Activated B cell treated with CpG ODN at 0.5 μM for 24 hours (primary cell): ENCODE data around the gene CAPRIN1. TPM values are rescaled to one million over a fixed set of nuclear protein-coding genes. Genes with fewer than 3 reads are reported as not detected.

Source experiments
- ATAC-seq: fragments of 200-7000 bp; cut with Tn5 transposase; one replicate; pipeline ENCODE4 v1.10.0; 2021; ENCODE audit warnings: low read depth, mild to moderate bottlenecking, moderate library complexity
- CTCF ChIA-PET: fragments of 350-600 bp; sonication (Branson Sonifier 250); formaldehyde crosslinking; loops from one replicate; lab custom pipeline; 2021; ENCODE audit warnings: antibody characterized with exemption; lab: Charles Lee
- POLR2A ChIA-PET: fragments of 350-600 bp; sonication (Branson Sonifier 250); formaldehyde crosslinking; loops from one replicate; lab custom pipeline; 2021; ENCODE audit warnings: antibody characterized with exemption; lab: Charles Lee
- DNase-seq: peaks from one replicate; pipeline ENCODE4 v3.0.0; 2022
- H3K27ac Mint-ChIP-seq: one replicate; pipeline ENCODE4 v1.8.0; 2020; ENCODE audit warnings: mixed read lengths
- H3K27me3 Mint-ChIP-seq: one replicate; pipeline ENCODE4 v1.8.0; 2021; ENCODE audit warnings: mixed read lengths
- H3K36me3 Mint-ChIP-seq: one replicate; pipeline ENCODE4 v1.8.0; 2021; ENCODE audit warnings: low read depth, mixed read lengths
- H3K4me1 Mint-ChIP-seq: one replicate; pipeline ENCODE4 v1.8.0; 2021; ENCODE audit warnings: mixed read lengths
- H3K4me3 Mint-ChIP-seq: one replicate; pipeline ENCODE4 v1.8.0; 2020; ENCODE audit warnings: mild to moderate bottlenecking, mixed read lengths
- H3K9me3 Mint-ChIP-seq: one replicate; pipeline ENCODE4 v1.8.0; 2020; ENCODE audit warnings: mixed read lengths
- intact Hi-C: fragments of 100-400 bp; cut with micrococcal nuclease; formaldehyde crosslinking; loops from one replicate; pipeline ENCODE4 v1.15.1; 2024
- total RNA-seq: library from RNA; stranded (reverse); gene quantifications from 2 replicates; pipeline ENCODE4 v1.2.3, GENCODE V29; 2022
- TF ChIP-seq, protein P1 (sequence below): fragments of 200-600 bp; IDR thresholded peaks from one replicate; pipeline ENCODE4 v1.8.0; 2022; ENCODE audit warnings: antibody characterized with exemption, mild to moderate bottlenecking

Gene CAPRIN1
- total RNA-seq, 1 donor from 2014 or later = 158 TPM

DNA sequence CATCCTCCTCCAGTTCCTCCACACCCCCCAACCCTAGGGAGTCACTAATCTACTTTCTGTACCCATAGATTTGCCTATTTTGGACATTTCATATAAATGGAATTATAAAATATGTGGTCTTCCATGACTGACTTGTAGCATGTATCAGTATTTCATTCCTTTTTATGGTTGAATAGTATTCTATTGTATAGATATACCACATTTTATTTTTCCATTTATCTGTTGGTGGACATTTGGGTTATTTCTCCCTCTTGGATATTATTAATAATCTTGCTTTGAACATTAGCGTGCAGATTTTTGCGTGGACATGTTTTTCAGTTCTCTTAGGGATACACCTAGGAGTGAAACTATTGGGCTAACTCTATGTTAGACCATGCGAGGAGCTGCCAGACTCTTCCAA lies 77.3 kb downstream of the CAPRIN1 start:
- CTCF ChIA-PET = no interaction called here
- ATAC-seq (no peak), DNase-seq (no peak)
- H3K9me3 Mint-ChIP-seq = no peaks in the 10 kb centered on the region
- H3K4me1 Mint-ChIP-seq = peaks cover 6% of the 10 kb centered on the region
- no peak overlapping the region for H3K27ac Mint-ChIP-seq
- POLR2A ChIA-PET = interaction anchor here (0.6 kb wide), 1 partner anchor 51 kb away, joined by 3 read pairs; no protein-coding TSS in a partner anchor
- no peak overlapping the region for H3K4me3 Mint-ChIP-seq
- no peaks in the 10 kb centered on the region for H3K27me3 Mint-ChIP-seq
- peaks cover 90% of the 10 kb centered on the region for H3K36me3 Mint-ChIP-seq
- intact Hi-C loops = no loop called here
- TF ChIP-seq, protein P1, sequence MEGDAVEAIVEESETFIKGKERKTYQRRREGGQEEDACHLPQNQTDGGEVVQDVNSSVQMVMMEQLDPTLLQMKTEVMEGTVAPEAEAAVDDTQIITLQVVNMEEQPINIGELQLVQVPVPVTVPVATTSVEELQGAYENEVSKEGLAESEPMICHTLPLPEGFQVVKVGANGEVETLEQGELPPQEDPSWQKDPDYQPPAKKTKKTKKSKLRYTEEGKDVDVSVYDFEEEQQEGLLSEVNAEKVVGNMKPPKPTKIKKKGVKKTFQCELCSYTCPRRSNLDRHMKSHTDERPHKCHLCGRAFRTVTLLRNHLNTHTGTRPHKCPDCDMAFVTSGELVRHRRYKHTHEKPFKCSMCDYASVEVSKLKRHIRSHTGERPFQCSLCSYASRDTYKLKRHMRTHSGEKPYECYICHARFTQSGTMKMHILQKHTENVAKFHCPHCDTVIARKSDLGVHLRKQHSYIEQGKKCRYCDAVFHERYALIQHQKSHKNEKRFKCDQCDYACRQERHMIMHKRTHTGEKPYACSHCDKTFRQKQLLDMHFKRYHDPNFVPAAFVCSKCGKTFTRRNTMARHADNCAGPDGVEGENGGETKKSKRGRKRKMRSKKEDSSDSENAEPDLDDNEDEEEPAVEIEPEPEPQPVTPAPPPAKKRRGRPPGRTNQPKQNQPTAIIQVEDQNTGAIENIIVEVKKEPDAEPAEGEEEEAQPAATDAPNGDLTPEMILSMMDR = no peak

DNA sequence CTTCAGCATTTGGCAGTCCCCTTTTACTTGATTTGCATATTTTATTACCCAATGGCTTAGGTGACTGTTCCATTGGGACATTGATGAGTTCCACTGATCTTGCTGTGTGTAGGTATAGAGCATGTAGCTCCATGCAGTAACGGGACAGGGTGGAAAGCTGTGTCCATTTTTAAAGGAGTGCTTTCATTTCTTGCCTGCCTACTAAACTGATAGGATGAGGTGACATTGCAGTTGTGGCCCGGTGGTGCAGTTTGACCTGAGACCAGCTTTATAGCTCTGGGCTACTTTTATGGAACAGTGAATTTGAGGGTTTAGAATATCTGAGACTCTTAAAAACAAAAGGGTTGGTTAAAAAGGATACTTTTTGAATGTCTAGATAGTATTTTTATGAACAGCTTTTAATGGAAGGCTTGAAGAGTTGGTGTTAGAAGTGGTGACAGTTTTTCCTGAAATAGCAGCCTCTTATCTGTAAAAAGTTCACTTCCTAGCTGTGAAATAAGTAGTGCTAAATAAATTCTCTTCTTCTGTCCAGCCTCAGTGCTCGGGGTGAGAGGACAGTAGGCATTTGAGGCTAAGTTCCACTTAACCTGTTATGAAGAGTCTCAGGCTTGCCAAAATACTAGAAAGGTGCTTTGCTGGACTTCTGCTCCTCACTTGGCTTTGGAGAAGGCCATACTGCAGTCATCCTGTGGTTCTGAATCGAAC lies 80.9 kb downstream of the CAPRIN1 start:
- H3K4me3 Mint-ChIP-seq = no peak overlapping the region
- H3K27ac Mint-ChIP-seq = no peak overlapping the region
- DNase-seq (no peak), ATAC-seq (no peak)
- ChIA-PET POLR2A (interaction anchor here (0.6 kb wide), 1 partner anchor 163 kb away, joined by 3 read pairs; no protein-coding TSS in a partner anchor), CTCF (interaction anchor here (0.7 to 1.2 kb wide), 3 partner anchors 9 to 144 kb away, joined by 3 read pairs; no protein-coding TSS in a partner anchor)
- intact Hi-C loops = no loop called here
- peaks cover 6% of the 10 kb centered on the region for H3K4me1 Mint-ChIP-seq
- no peaks in the 10 kb centered on the region for H3K27me3 Mint-ChIP-seq
- TF ChIP-seq, protein P1 = no peak
- H3K36me3 Mint-ChIP-seq = peaks cover 92% of the 10 kb centered on the region
- H3K9me3 Mint-ChIP-seq = no peaks in the 10 kb centered on the region

DNA sequence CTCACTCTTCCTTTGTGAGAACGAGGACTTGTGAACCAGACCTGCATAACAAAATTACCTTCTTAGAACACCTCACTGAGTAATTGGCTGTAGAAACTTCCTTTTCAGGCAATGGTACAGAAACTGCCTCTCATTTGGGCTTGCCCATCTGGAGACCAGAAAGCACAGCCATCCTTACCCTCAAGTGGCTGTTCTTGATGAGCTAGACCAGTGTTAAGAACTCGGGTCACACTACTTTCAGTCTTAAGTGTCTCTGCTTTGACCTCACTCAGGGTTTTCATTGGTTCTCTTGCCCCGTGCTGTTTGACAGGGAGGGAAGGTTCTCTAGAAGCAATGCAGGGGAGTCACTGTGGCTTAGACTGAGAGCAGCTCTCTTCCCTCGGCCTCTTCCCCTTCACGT lies 83.2 kb downstream of the CAPRIN1 start:
- DNase-seq (no peak), ATAC-seq (no peak)
- Mint-ChIP-seq H3K4me3 (no peak overlapping the region), H3K36me3 (peaks cover 96% of the 10 kb centered on the region), H3K27ac (no peak overlapping the region), H3K9me3 (no peaks in the 10 kb centered on the region), H3K4me1 (peaks cover 6% of the 10 kb centered on the region), H3K27me3 (no peaks in the 10 kb centered on the region)
- CTCF ChIA-PET = no interaction called here
- POLR2A ChIA-PET = no interaction called here
- TF ChIP-seq, protein P1 = no peak
- intact Hi-C loops = no loop called here

- TF ChIP-seq, protein P1 = no peak
- ATAC-seq = no peak
- intact Hi-C loops = no loop called here
- no peaks in the 10 kb centered on the region for H3K27me3 Mint-ChIP-seq
- H3K4me3 Mint-ChIP-seq = no peak overlapping the region
- peaks cover 6% of the 10 kb centered on the region for H3K4me1 Mint-ChIP-seq
- H3K9me3 Mint-ChIP-seq = no peaks in the 10 kb centered on the region
- ChIA-PET POLR2A (interaction anchor here (0.7 kb wide), 1 partner anchor 220 kb away, joined by 3 read pairs; no protein-coding TSS in a partner anchor), CTCF (no interaction called here)
- H3K36me3 Mint-ChIP-seq = peaks cover 95% of the 10 kb centered on the region
- no peak for DNase-seq
- no peak overlapping the region for H3K27ac Mint-ChIP-seq
These were observed 83.9 kb downstream of the CAPRIN1 start for GRCh38 chr11:34135439-34135838.

GRCh38 chr11:34136420-34136819 lies 84.9 kb downstream of the CAPRIN1 start:
- intact Hi-C loops = no loop called here
- peaks cover 6% of the 10 kb centered on the region for H3K4me1 Mint-ChIP-seq
- H3K27ac Mint-ChIP-seq = no peak overlapping the region
- CTCF ChIA-PET = no interaction called here
- DNase-seq = no peak
- TF ChIP-seq, protein P1 = no peak
- ATAC-seq = no peak
- POLR2A ChIA-PET = interaction anchor here (0.6 kb wide), 1 partner anchor 1553 kb away, joined by 4 read pairs; the partner anchor contains the start of gene EIF3M
- no peaks in the 10 kb centered on the region for H3K9me3 Mint-ChIP-seq
- H3K4me3 Mint-ChIP-seq = no peak overlapping the region
- H3K36me3 Mint-ChIP-seq = peaks cover 96% of the 10 kb centered on the region
- H3K27me3 Mint-ChIP-seq = no peaks in the 10 kb centered on the region
